PC-3 (cell line): ENCODE measurements around the gene TMEM271. TPM values are rescaled to one million over a fixed set of nuclear protein-coding genes. Genes with fewer than 3 reads are reported as not detected.
"Not testable (repeated sequence)": the region's sequence is repeated elsewhere in the genome, so short reads cannot be mapped to it uniquely, and the experiment has no call there.

Source experiments
- ATAC-seq: fragments of 200-7000 bp; cut with Tn5 transposase; 2 replicates; pipeline ENCODE4 v1.9.1; 2020; ENCODE audit warnings: mild to moderate bottlenecking, moderate library complexity
- BruUV-seq: library from RNA; stranded (reverse); fragments of 400-500 nt; replicated peaks from 2 replicates; lab custom pipeline; 2021; lab: Mats Ljungman, UMichigan
- CTCF ChIA-PET: fragments of 300-600 bp; sonication (Branson Sonifier 250); formaldehyde crosslinking; loops from one replicate; lab custom pipeline; 2022; ENCODE audit warnings: antibody characterized with exemption; lab: Charles Lee
- POLR2A ChIA-PET: fragments of 300-600 bp; sonication (Branson Sonifier 250); formaldehyde crosslinking; loops from one replicate; lab custom pipeline; 2022; ENCODE audit warnings: antibody characterized with exemption; ENCODE audit not compliant: unreplicated experiment; lab: Charles Lee
- DNase-seq: peaks from one replicate; pipeline ENCODE4 v3.0.0-alpha.2; 2015
- H2AFZ ChIP-seq: fragments of 300-600 bp; sonication (generic); 2 replicates; pipeline ENCODE4 v1.6.0; 2016; ENCODE audit warnings: antibody characterized with exemption, low read length
- H3F3A ChIP-seq: fragments of 300-600 bp; sonication (generic); one replicate; pipeline ENCODE4 v1.6.0; 2017; ENCODE audit warnings: antibody characterized with exemption, low read length, control low read depth, mild to moderate bottlenecking; ENCODE audit not compliant: unreplicated experiment
- H3K27ac ChIP-seq: fragments of 300-600 bp; sonication (generic); 2 replicates; pipeline ENCODE4 v1.5.1; 2016; ENCODE audit warnings: mild to moderate bottlenecking, low read length
- H3K27me3 ChIP-seq: fragments of 300-600 bp; sonication (generic); 2 replicates; pipeline ENCODE4 v1.6.1; 2016; ENCODE audit warnings: low read length, mixed read lengths
- H3K36me3 ChIP-seq: fragments of 300-600 bp; sonication (generic); 2 replicates; pipeline ENCODE4 v1.6.1; 2016; ENCODE audit warnings: low read depth, mixed run types, low read length, mixed read lengths
- H3K4me1 ChIP-seq: fragments of 300-600 bp; sonication (generic); 2 replicates; pipeline ENCODE4 v1.5.1; 2016; ENCODE audit warnings: low read length; ENCODE audit not compliant: insufficient read depth
- H3K4me2 ChIP-seq: fragments of 300-600 bp; sonication (generic); 2 replicates; pipeline ENCODE4 v1.6.0; 2016; ENCODE audit warnings: low read length
- H3K4me3 ChIP-seq: fragments of 300-600 bp; sonication (generic); 2 replicates; pipeline ENCODE4 v1.5.1; 2016; ENCODE audit warnings: mild to moderate bottlenecking, low read length, mixed read lengths
- H3K79me2 ChIP-seq: fragments of 300-600 bp; sonication (generic); 2 replicates; pipeline ENCODE4 v1.6.1; 2017; ENCODE audit warnings: low read length, mixed read lengths
- H3K9ac ChIP-seq: fragments of 300-600 bp; sonication (generic); 2 replicates; pipeline ENCODE4 v1.6.0; 2016; ENCODE audit warnings: mild to moderate bottlenecking, low read length
- H3K9me2 ChIP-seq: fragments of 300-600 bp; sonication (generic); replicated peaks from 2 replicates; pipeline ENCODE4 v1.6.1; 2016; ENCODE audit warnings: mixed run types, low read length, mixed read lengths
- H3K9me3 ChIP-seq: fragments of 300-600 bp; sonication (generic); 2 replicates; pipeline ENCODE4 v1.6.1; 2016; ENCODE audit warnings: low read length, mixed read lengths
- H4K20me1 ChIP-seq: fragments of 300-600 bp; sonication (generic); 2 replicates; pipeline ENCODE4 v1.6.1; 2016; ENCODE audit warnings: low read length, mixed read lengths
- EZH2 ChIP-seq: fragments of 300-600 bp; sonication (generic); IDR thresholded peaks from one replicate; pipeline ENCODE4 v1.6.1; 2017; ENCODE audit warnings: antibody characterized with exemption, mild to moderate bottlenecking, low read length; ENCODE audit not compliant: unreplicated experiment
- EZH2phosphoT487 ChIP-seq: fragments of 300-600 bp; sonication (generic); IDR thresholded peaks from 2 replicates; pipeline ENCODE4 v1.6.1; 2018; ENCODE audit warnings: mild to moderate bottlenecking, antibody characterized with exemption, low read length, borderline replicate concordance
- intact Hi-C: fragments of 100-400 bp; cut with micrococcal nuclease; formaldehyde crosslinking; loops from 2 replicates; pipeline ENCODE4 v1.9.0; 2023
- total RNA-seq: library from RNA; depleted of rRNA; stranded (reverse); fragments of >200 nt; gene quantifications from 2 replicates; pipeline ENCODE4 v1.2.3, GENCODE V29; 2014
- TF ChIP-seq, protein P1 (sequence below): fragments of 300-600 bp; sonication (generic); conservative IDR thresholded peaks from 2 replicates; pipeline ENCODE4 v1.5.1; 2017; ENCODE audit warnings: antibody characterized with exemption, low read depth, mild to moderate bottlenecking, low read length

The TMEM271 gene
- total RNA-seq, 1 experiment from 2014 or later = not detected

DNA sequence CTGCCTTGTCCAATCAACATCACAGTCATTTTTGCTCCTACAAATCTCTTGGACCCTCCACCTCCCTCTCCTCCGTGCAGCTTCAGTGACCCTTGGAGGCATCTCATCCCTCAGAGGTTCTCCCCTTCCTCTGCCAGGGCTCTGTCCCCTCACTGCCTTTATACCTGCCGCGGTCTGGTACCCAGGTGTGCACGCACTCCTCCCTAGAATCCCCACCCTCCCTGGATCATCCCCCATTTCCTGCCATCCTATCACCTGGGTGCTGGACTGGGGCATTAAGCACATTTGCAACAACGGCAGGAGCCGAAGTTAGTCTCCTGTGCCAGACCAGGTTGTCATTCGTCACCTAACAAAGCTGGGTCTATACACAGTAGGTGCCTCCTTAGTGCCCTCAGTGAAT lies 10.1 kb downstream of the TMEM271 start:
- H3K9me2 ChIP-seq = no peaks in the 10 kb centered on the region
- no peak overlapping the region for H3K4me2 ChIP-seq
- H3F3A ChIP-seq = no peaks in the 10 kb centered on the region
- ChIA-PET CTCF (no interaction called here), POLR2A (no interaction called here)
- no peak overlapping the region for H2AFZ ChIP-seq
- ATAC-seq (no peak), DNase-seq (no peak)
- no peaks in the 10 kb centered on the region for H3K9me3 ChIP-seq
- intact Hi-C loops = no loop called here
- no peak overlapping the region for H3K4me3 ChIP-seq
- TF ChIP-seq EZH2phosphoT487 (no peak), EZH2 (no peak)
- TF ChIP-seq, protein P1, sequence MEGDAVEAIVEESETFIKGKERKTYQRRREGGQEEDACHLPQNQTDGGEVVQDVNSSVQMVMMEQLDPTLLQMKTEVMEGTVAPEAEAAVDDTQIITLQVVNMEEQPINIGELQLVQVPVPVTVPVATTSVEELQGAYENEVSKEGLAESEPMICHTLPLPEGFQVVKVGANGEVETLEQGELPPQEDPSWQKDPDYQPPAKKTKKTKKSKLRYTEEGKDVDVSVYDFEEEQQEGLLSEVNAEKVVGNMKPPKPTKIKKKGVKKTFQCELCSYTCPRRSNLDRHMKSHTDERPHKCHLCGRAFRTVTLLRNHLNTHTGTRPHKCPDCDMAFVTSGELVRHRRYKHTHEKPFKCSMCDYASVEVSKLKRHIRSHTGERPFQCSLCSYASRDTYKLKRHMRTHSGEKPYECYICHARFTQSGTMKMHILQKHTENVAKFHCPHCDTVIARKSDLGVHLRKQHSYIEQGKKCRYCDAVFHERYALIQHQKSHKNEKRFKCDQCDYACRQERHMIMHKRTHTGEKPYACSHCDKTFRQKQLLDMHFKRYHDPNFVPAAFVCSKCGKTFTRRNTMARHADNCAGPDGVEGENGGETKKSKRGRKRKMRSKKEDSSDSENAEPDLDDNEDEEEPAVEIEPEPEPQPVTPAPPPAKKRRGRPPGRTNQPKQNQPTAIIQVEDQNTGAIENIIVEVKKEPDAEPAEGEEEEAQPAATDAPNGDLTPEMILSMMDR = no peak
- no peaks in the 10 kb centered on the region for H3K79me2 ChIP-seq
- H3K9ac ChIP-seq = no peak overlapping the region
- H3K27me3 ChIP-seq = no peaks in the 10 kb centered on the region
- no peaks in the 10 kb centered on the region for H3K36me3 ChIP-seq
- H3K27ac ChIP-seq = no peak overlapping the region
- BruUV-seq = no TSS peak
- no peaks in the 10 kb centered on the region for H4K20me1 ChIP-seq
- no peaks in the 10 kb centered on the region for H3K4me1 ChIP-seq

GRCh38 chr4:565614-566013 lies 10.5 kb downstream of the TMEM271 start:
- POLR2A ChIA-PET, H3K4me1 ChIP-seq, H3K79me2 ChIP-seq, CTCF ChIA-PET, H3K9me3 ChIP-seq, H2AFZ ChIP-seq, H3K27ac ChIP-seq, H3F3A ChIP-seq, H3K9me2 ChIP-seq, intact Hi-C loops, H3K4me2 ChIP-seq, DNase-seq, H4K20me1 ChIP-seq, H3K27me3 ChIP-seq, ATAC-seq, BruUV-seq, H3K4me3 ChIP-seq, H3K9ac ChIP-seq, H3K36me3 ChIP-seq: not testable (repeated sequence)

DNA sequence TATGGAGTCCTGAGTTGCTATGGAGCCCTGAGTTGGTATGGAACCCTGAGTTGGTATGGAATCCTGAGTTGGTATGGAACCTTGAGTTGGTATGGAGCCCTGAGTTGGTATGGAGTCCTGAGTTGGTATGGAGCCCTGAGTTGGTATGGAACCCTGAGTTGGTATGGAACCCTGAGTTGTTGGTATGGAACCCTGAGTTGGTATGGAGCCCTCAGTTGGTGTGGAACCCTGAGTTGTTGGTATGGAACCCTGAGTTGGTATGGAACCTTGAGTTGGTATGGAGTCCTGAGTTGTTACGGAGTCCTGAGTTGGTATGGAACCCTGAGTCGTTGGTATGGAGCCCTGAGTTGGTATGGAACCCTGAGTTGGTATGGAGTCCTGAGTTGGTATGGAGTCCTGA lies 13.6 kb downstream of the TMEM271 start:
- H3K9me3 ChIP-seq, H3K27me3 ChIP-seq, H3K27ac ChIP-seq, CTCF ChIA-PET, POLR2A ChIA-PET, H3K4me3 ChIP-seq, H3K36me3 ChIP-seq, DNase-seq, H3F3A ChIP-seq, H3K9me2 ChIP-seq, intact Hi-C loops, BruUV-seq, H3K4me2 ChIP-seq, H3K9ac ChIP-seq, H3K79me2 ChIP-seq, H4K20me1 ChIP-seq, ATAC-seq, H3K4me1 ChIP-seq, H2AFZ ChIP-seq: not testable (repeated sequence)

DNA sequence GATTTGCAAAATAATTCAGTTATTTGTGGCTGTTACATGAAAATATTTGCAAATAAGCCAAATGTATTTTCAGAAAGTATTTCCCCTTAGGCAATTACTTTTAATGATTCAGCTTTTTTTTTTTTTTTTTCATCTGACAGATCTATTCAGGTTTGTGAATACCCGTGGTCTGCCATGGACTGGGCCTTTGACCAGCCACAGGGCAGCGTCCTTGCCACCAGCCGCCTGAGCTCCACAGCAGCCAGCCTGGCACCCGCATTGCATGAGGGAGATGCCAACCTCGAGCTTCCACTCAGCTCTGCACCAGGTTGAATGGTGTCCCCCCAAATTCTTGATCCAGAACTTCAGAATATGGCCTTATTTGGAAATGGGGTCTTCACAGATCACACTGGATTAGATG lies 14.7 kb downstream of the TMEM271 start:
- POLR2A ChIA-PET = no interaction called here

More for the DNA sequence above, 14.7 kb downstream of the TMEM271 start:
- H3K4me1 ChIP-seq = no peaks in the 10 kb centered on the region
- H2AFZ ChIP-seq = no peak overlapping the region
- no peaks in the 10 kb centered on the region for H3F3A ChIP-seq
- intact Hi-C loops = no loop called here
- no peaks in the 10 kb centered on the region for H3K9me2 ChIP-seq
- H3K9me3 ChIP-seq = no peaks in the 10 kb centered on the region
- peaks cover 9% of the 10 kb centered on the region; the same call in 1 of the 2 replicates for H3K27me3 ChIP-seq
- no peaks in the 10 kb centered on the region for H3K79me2 ChIP-seq
- H3K36me3 ChIP-seq = no peaks in the 10 kb centered on the region
- ATAC-seq = no peak
- no peak overlapping the region for H3K9ac ChIP-seq
- no peak overlapping the region for H3K27ac ChIP-seq
- no peaks in the 10 kb centered on the region for H4K20me1 ChIP-seq
- TF ChIP-seq EZH2phosphoT487 (no peak), EZH2 (no peak)
- TF ChIP-seq, protein P1 = no peak
- no TSS peak for BruUV-seq
- CTCF ChIA-PET = no interaction called here
- DNase-seq = no peak
- no peak overlapping the region for H3K4me3 ChIP-seq
- no peak overlapping the region for H3K4me2 ChIP-seq
